ENCODE data around the gene PLEKHJ1.

GRCh38 chr19:2210987-2211740 is 25.0 kb downstream of the PLEKHJ1 start:
- TF ChIP-seq POLR2AphosphoS5 (IDR thresholded peaks at IDR 0.05) = no peak
- TF ChIP-seq, protein P1, sequence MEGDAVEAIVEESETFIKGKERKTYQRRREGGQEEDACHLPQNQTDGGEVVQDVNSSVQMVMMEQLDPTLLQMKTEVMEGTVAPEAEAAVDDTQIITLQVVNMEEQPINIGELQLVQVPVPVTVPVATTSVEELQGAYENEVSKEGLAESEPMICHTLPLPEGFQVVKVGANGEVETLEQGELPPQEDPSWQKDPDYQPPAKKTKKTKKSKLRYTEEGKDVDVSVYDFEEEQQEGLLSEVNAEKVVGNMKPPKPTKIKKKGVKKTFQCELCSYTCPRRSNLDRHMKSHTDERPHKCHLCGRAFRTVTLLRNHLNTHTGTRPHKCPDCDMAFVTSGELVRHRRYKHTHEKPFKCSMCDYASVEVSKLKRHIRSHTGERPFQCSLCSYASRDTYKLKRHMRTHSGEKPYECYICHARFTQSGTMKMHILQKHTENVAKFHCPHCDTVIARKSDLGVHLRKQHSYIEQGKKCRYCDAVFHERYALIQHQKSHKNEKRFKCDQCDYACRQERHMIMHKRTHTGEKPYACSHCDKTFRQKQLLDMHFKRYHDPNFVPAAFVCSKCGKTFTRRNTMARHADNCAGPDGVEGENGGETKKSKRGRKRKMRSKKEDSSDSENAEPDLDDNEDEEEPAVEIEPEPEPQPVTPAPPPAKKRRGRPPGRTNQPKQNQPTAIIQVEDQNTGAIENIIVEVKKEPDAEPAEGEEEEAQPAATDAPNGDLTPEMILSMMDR (IDR thresholded peaks at IDR 0.05) = no peak
